ENCODE data around the gene EIF2AK3. TPM values are rescaled to one million over a fixed set of nuclear protein-coding genes. Genes with fewer than 3 reads are reported as not detected.
A peak's percentile ranks its signal among the peaks of the same experiment; 100 is the strongest.
"Not testable (repeated sequence)": the region's sequence is repeated elsewhere in the genome, so short reads cannot be mapped to it uniquely, and the experiment has no call there.

EIF2AK3 gene
- total RNA-seq, 4 donors from 2014 or later, result 16.4 to 29.9 (median 18.6) TPM

- WGBS, 2 donors, result 95% methylated on average over 3 of the region's 3 CpGs
- H3K4me3 ChIP-seq (ENCODE audit: low read depth, poor library complexity, severe bottlenecking), result no peak overlapping the region
- no peak for DNase-seq (ENCODE audit: low spot score in 2 of 2)
- no peak for TF ChIP-seq POLR2A (IDR thresholded peaks at IDR 0.05)
- no peak for TF ChIP-seq CTCF (IDR thresholded peaks at IDR 0.05)
- intact Hi-C loops (cut with DNase I; ENCODE audit: low total_unique reads), result no loop called here
These were observed 5.3 kb upstream of the EIF2AK3 start for GRCh38 chr2:88632569-88632968.

GRCh38 chr2:88628571-88628939 is 1.3 kb upstream of the EIF2AK3 start:
- WGBS, 2 donors, result 92 to 93% methylated on average over 8 of the region's 8 CpGs
- TF ChIP-seq CTCF (IDR thresholded peaks at IDR 0.05) (no peak), POLR2A (IDR thresholded peaks at IDR 0.05) (no peak)
- intact Hi-C loops (cut with DNase I; ENCODE audit: low total_unique reads), result no loop called here
- DNase-seq (ENCODE audit: low spot score in 2 of 2), result no peak
- no peak overlapping the region for H3K4me3 ChIP-seq (ENCODE audit: low read depth, poor library complexity, severe bottlenecking)

- peak overlapping the region; percentile 44 for H3K4me3 ChIP-seq (ENCODE audit: low read depth, poor library complexity, severe bottlenecking)
- 1% methylated on average over 21 of the region's 21 CpGs for WGBS, 2 donors
- peak; percentile 96 to 98 for DNase-seq (ENCODE audit: low spot score in 2 of 2)
- peak in 1 of 2 donors; percentile 42 for TF ChIP-seq POLR2A (IDR thresholded peaks at IDR 0.05)
- TF ChIP-seq CTCF (IDR thresholded peaks at IDR 0.05), result no peak
- intact Hi-C loops (cut with DNase I; ENCODE audit: low total_unique reads), result no loop called here
These were observed 749 bp upstream of the EIF2AK3 start for GRCh38 chr2:88627856-88628570.

GRCh38 chr2:88626171-88627054 is 851 bp downstream of the EIF2AK3 start:
- intact Hi-C loops (cut with DNase I; ENCODE audit: low total_unique reads), result no loop called here
- TF ChIP-seq CTCF (IDR thresholded peaks at IDR 0.05), result no peak
- TF ChIP-seq POLR2A (IDR thresholded peaks at IDR 0.05), result no peak
- DNase-seq (ENCODE audit: low spot score in 2 of 2), result peak; percentile 34 to 86
- peak overlapping the region; percentile 95 for H3K4me3 ChIP-seq (ENCODE audit: low read depth, poor library complexity, severe bottlenecking)
- WGBS, 2 donors, result 3% methylated on average over 30 to 32 of the region's 54 CpGs

- TF ChIP-seq CTCF (IDR thresholded peaks at IDR 0.05) (no peak), POLR2A (IDR thresholded peaks at IDR 0.05) (no peak)
- DNase-seq (ENCODE audit: low spot score in 2 of 2), result no peak
- H3K4me3 ChIP-seq (ENCODE audit: low read depth, poor library complexity, severe bottlenecking), result no peak overlapping the region
- WGBS, 2 donors, result 83 to 84% methylated on average over 4 of the region's 4 CpGs
- intact Hi-C loops (cut with DNase I; ENCODE audit: low total_unique reads), result no loop called here
These were observed 2.8 kb downstream of the EIF2AK3 start for GRCh38 chr2:88624477-88624876.

GRCh38 chr2:88623831-88624465 is 3.3 kb downstream of the EIF2AK3 start:
- intact Hi-C loops (cut with DNase I; ENCODE audit: low total_unique reads); H3K4me3 ChIP-seq (ENCODE audit: low read depth, poor library complexity, severe bottlenecking); DNase-seq (ENCODE audit: low spot score in 2 of 2): not testable (repeated sequence)
- WGBS, 2 donors, result 96% methylated on average over 11 of the region's 11 CpGs
